Transverse colon (tissue), 4 donors: ENCODE measurements around the gene GOLGA6L2. TPM values are rescaled to one million over a fixed set of nuclear protein-coding genes. Genes with fewer than 3 reads are reported as not detected.
A peak's percentile ranks its signal among the peaks of the same experiment; 100 is the strongest.

Experiments
- DNase-seq: peaks from one replicate; pipeline ENCODE4 v3.0.0-alpha.2; 2019
- H3K27ac ChIP-seq, 4 donors: fragments of 200-600 bp; sonication (generic); 2 replicates each; pipeline ENCODE4 v1.5.1; 2016 to 2018; ENCODE audit warnings: inconsistent platforms in 4 of 4
- H3K27me3 ChIP-seq: fragments of 200-600 bp; sonication (generic); 2 replicates; pipeline ENCODE4 v1.5.1; 2017; ENCODE audit warnings: inconsistent platforms
- H3K36me3 ChIP-seq, 4 donors: fragments of 200-600 bp; sonication (generic); 2 replicates each; pipeline ENCODE4 v1.5.1; 2017 to 2019; ENCODE audit warnings: inconsistent platforms in 4 of 4
- H3K4me1 ChIP-seq, 4 donors: fragments of 200-600 bp; sonication (generic); 2 replicates each; pipeline ENCODE4 v1.5.1; 2017 to 2020; ENCODE audit warnings: inconsistent platforms in 4 of 4
- H3K4me3 ChIP-seq, 4 donors: fragments of 200-600 bp; sonication (generic); 1 replicate in 1 of 4; 2 replicates in 3 of 4; pipeline versions ENCODE4 v1.5.1 to v1.6.1; 2017 to 2019; ENCODE audit warnings: inconsistent platforms in 4 of 4
- H3K9me3 ChIP-seq, 2 donors: fragments of 200-600 bp; sonication (generic); 2 replicates each; pipeline ENCODE4 v1.5.1; 2017 to 2019; ENCODE audit warnings: inconsistent platforms in 2 of 2
- CTCF ChIP-seq, 5 experiments: fragments of 200-600 bp in 3 of 5; fragments of 450-650 bp in 2 of 5; sonication (generic) in 3 of 5; IDR thresholded peaks; 1 replicate in 2 of 5; 2 replicates in 3 of 5; pipeline ENCODE4 v1.5.1; 2016 to 2017; ENCODE audit warnings: antibody characterized with exemption in 5 of 5, inconsistent platforms in 3 of 5, mild to moderate bottlenecking in 2 of 5, moderate library complexity in 1 of 5
- EP300 ChIP-seq: sonication (generic); formaldehyde crosslinking; IDR thresholded peaks from one replicate; pipeline ENCODE4 v1.6.1; 2017; ENCODE audit warnings: antibody characterized with exemption, low read depth
- POLR2A ChIP-seq: fragments of 450-650 bp; IDR thresholded peaks from one replicate; pipeline ENCODE4 v1.6.1; 2016; ENCODE audit warnings: antibody characterized with exemption, mild to moderate bottlenecking, moderate library complexity
- POLR2AphosphoS5 ChIP-seq, 3 donors: sonication (generic); formaldehyde crosslinking; IDR thresholded peaks; one replicate each; pipeline ENCODE4 v1.6.1; 2016; ENCODE audit warnings: antibody characterized with exemption in 3 of 3
- WGBS, 2 donors: methylation state at CpG; one replicate each; pipeline ENCODE4 v1.1.5; 2018; ENCODE audit warnings: low coverage in 1 of 2; 5-methylcytosine and 5-hydroxymethylcytosine counted together
- in situ Hi-C, 4 donors: fragments of 200-750 bp; cut with MboI; loops; one replicate each; pipeline versions ENCODE4 v1.15.0 to v1.15.1; 2017; ENCODE audit warnings: low sequenced_read_pairs in 3 of 4, low pct_ligation_motif_present in 1 of 4, low pct_unique_long_range_greater_than_20kb in 1 of 4
- intact Hi-C: fragments of 100-400 bp; cut with DNase I; formaldehyde crosslinking; loops from one replicate; pipeline ENCODE4 v1.15.1; 2023; ENCODE audit warnings: low total_unique reads
- total RNA-seq, 4 donors: library from RNA; depleted of rRNA; stranded (reverse); fragments of >200 nt; gene quantifications; one replicate each; pipeline ENCODE4 v1.1.0, GENCODE V29; 2016

The GOLGA6L2 gene
- total RNA-seq, 4 donors from 2014 or later: not detected

GRCh38 chr15:23440596-23440995 lies 6.4 kb downstream of the GOLGA6L2 start:
- WGBS, 2 donors: 90 to 91% methylated on average over 10 of the region's 10 CpGs
- in situ Hi-C loops (no loop called here), intact Hi-C loops (no loop called here)
- no peak overlapping the region for H3K4me3 ChIP-seq
- DNase-seq: no peak
- no peaks in the 10 kb centered on the region for H3K9me3 ChIP-seq
- TF ChIP-seq EP300: no peak
- no peak for TF ChIP-seq POLR2A
- no peak for TF ChIP-seq CTCF (IDR thresholded peaks at IDR 0.05)
- TF ChIP-seq POLR2AphosphoS5 (IDR thresholded peaks at IDR 0.05): no peak
- no peak overlapping the region for H3K27ac ChIP-seq
- no peaks in the 10 kb centered on the region for H3K36me3 ChIP-seq
- peaks cover 4% of the 10 kb centered on the region for H3K27me3 ChIP-seq
- peaks cover 0 to 17% (median 7%) of the 10 kb centered on the region in 4 donors for H3K4me1 ChIP-seq

GRCh38 chr15:23439513-23439912 lies 7.5 kb downstream of the GOLGA6L2 start:
- intact Hi-C loops (no loop called here), in situ Hi-C loops (no loop called here)
- peak overlapping the region in 2 of 4 donors; percentile 16 to 52 for H3K27ac ChIP-seq
- H3K9me3 ChIP-seq: no peaks in the 10 kb centered on the region
- no peak for DNase-seq
- TF ChIP-seq POLR2A: no peak
- TF ChIP-seq CTCF (IDR thresholded peaks at IDR 0.05): no peak
- no peak for TF ChIP-seq EP300
- no peak for TF ChIP-seq POLR2AphosphoS5 (IDR thresholded peaks at IDR 0.05)
- no peak overlapping the region for H3K4me3 ChIP-seq
- peaks cover 0 to 20% (median 11%) of the 10 kb centered on the region in 4 donors for H3K4me1 ChIP-seq
- H3K36me3 ChIP-seq: no peaks in the 10 kb centered on the region
- WGBS, 2 donors: 68 to 76% methylated on average over 6 to 7 of the region's 7 CpGs
- H3K27me3 ChIP-seq: peaks cover 4% of the 10 kb centered on the region

DNA sequence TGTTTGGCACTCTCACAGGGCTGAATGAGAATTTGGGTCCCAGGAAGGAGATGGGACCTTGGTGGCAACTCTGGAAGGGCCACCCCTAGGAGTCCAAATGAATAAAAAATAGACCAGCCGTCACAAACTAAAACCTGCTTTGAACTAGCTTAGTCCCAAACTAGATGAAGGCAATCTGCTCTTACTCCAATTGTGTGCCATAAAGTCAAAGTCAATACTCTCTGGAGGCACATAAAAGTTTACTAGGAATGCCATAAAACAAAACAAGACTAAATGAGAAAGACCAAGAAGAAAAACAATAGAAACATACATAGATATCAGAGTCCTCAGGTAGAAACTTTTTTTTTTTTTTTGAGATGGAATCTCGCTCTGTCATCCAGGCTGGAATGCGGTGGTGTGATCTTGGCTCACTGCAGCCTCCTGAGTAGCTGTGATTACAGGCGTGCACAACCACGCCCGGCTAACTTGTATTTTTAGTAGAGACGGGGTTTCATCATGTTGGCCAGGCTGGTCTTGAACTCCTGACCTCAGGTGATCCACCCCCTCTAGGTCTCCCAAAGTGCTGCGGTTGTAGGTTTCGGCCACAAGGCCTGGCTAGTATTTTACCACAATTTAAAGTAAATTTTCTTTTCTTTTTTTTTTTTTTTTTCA lies 8.1 kb downstream of the GOLGA6L2 start:
- TF ChIP-seq EP300: no peak
- no peak for TF ChIP-seq CTCF (IDR thresholded peaks at IDR 0.05)
- no peak for TF ChIP-seq POLR2A
- no peak for TF ChIP-seq POLR2AphosphoS5 (IDR thresholded peaks at IDR 0.05)
- in situ Hi-C loops: no loop called here
- WGBS, 2 donors: 36 to 57% methylated on average over 9 of the region's 9 CpGs

GRCh38 chr15:23437673-23438072 lies 9.4 kb downstream of the GOLGA6L2 start:
- intact Hi-C loops: no loop called here

More for the DNA sequence above, 8.1 kb downstream of the GOLGA6L2 start:
- peak; percentile 49 for DNase-seq
- intact Hi-C loops: no loop called here
- no peaks in the 10 kb centered on the region for H3K9me3 ChIP-seq
- no peak overlapping the region for H3K4me3 ChIP-seq
- no peaks in the 10 kb centered on the region for H3K36me3 ChIP-seq
- H3K4me1 ChIP-seq: peaks cover 0 to 23% (median 14%) of the 10 kb centered on the region in 4 donors
- H3K27ac ChIP-seq: peak overlapping the region in 3 of 4 donors; percentile 30 to 52 (median 41)
- peaks cover 4% of the 10 kb centered on the region for H3K27me3 ChIP-seq

More at GRCh38 chr15:23437673-23438072, 9.4 kb downstream of the GOLGA6L2 start:
- no peak for DNase-seq
- Histone ChIP-seq H3K9me3 (no peaks in the 10 kb centered on the region), H3K27ac (no peak overlapping the region), H3K36me3 (no peaks in the 10 kb centered on the region), H3K4me1 (peaks cover 0 to 23% (median 14%) of the 10 kb centered on the region in 4 donors), H3K27me3 (peaks cover 4% of the 10 kb centered on the region), H3K4me3 (no peak overlapping the region)
- in situ Hi-C loops: no loop called here
- 88 to 100% methylated on average over 1 to 2 of the region's 2 CpGs for whole genome bisulfite sequencing, 2 donors
- TF ChIP-seq POLR2A: no peak
- TF ChIP-seq POLR2AphosphoS5 (IDR thresholded peaks at IDR 0.05): no peak
- no peak for TF ChIP-seq EP300
- no peak for TF ChIP-seq CTCF (IDR thresholded peaks at IDR 0.05)
